K562 (cell line): ENCODE results near the gene PTK6. TPM values are rescaled to one million over a fixed set of nuclear protein-coding genes. Genes with fewer than 3 reads are reported as not detected.

Source experiments
- ATAC-seq: fragments of 200-7000 bp; cut with Tn5 transposase; 3 replicates; pipeline ENCODE4 v1.9.1; 2020; ENCODE audit warnings: moderate library complexity
- BruUV-seq: library from RNA; stranded (reverse); fragments of 400-500 nt; replicated peaks from 2 replicates; lab custom pipeline; 2021; lab: Mats Ljungman, UMichigan
- CTCF ChIA-PET: fragments of 300-600 bp; formaldehyde crosslinking; extraction: SDS; loops from one replicate; lab custom pipeline; 2021; ENCODE audit warnings: low intra/inter-chr PET ratio; lab: Yijun Ruan, JAX
- POLR2A ChIA-PET: fragments of 300-600, 350-650 bp; sonication (Branson Sonifier 250); formaldehyde crosslinking; extraction: SDS; loops from one replicate; lab custom pipeline; 2021; ENCODE audit warnings: antibody characterized with exemption, inconsistent platforms; lab: Yijun Ruan, JAX
- DNase-seq, 4 experiments: peaks; one replicate each; pipeline versions ENCODE4 v3.0.0 to v3.0.0-alpha.2; 2011 to 2018; ENCODE audit warnings: low spot score in 3 of 4, mixed read lengths in 3 of 4; ENCODE audit errors: extremely low read depth in 1 of 4
- FAIRE-seq: peaks from 2 replicates; lab custom pipeline; 2011; peaks lifted over from hg19 to GRCh38; lab: Jason Lieb, UNC
- H2AFZ ChIP-seq: 2 replicates; pipeline ENCODE4 v1.6.0; 2011; ENCODE audit warnings: low read depth, low read length, control low read depth, inconsistent platforms
- H3K27ac ChIP-seq: fragments of 200-600 bp; 3 replicates; pipeline ENCODE4 v1.8.0; 2011; ENCODE audit warnings: low read depth, mild to moderate bottlenecking, control low read depth, inconsistent platforms, low read length, moderate library complexity, mixed read lengths; ENCODE audit errors: extremely low read depth
- H3K27me3 ChIP-seq, 2 experiments: fragments of 300-600 bp in 1 of 2; 2 replicates in 1 of 2; 3 replicates in 1 of 2; pipeline versions ENCODE4 v1.6.0 to v1.8.0; 2011; ENCODE audit warnings: inconsistent platforms in 2 of 2, low read length in 2 of 2, mild to moderate bottlenecking in 1 of 2, mixed read lengths in 1 of 2, moderate library complexity in 1 of 2; ENCODE audit not compliant: control insufficient read depth in 2 of 2, insufficient read depth in 2 of 2
- H3K36me3 ChIP-seq: fragments of 300-600 bp; 3 replicates; pipeline ENCODE4 v1.8.0; 2011; ENCODE audit warnings: mild to moderate bottlenecking, low read length, inconsistent platforms; ENCODE audit not compliant: control insufficient read depth, insufficient read depth
- H3K4me1 ChIP-seq, 2 experiments: fragments of 200-600 bp in 1 of 2; replicated peaks in 1 of 2; 2 replicates in 1 of 2; 3 replicates in 1 of 2; pipeline versions ENCODE4 v1.5.1 to v1.8.0; 2011; ENCODE audit warnings: inconsistent platforms in 2 of 2, low read length in 2 of 2, mild to moderate bottlenecking in 1 of 2, mixed read lengths in 1 of 2, moderate library complexity in 1 of 2; ENCODE audit not compliant: control insufficient read depth in 2 of 2, insufficient read depth in 2 of 2
- H3K4me2 ChIP-seq: 2 replicates; pipeline ENCODE4 v1.6.1; 2011; ENCODE audit warnings: low read length, control low read depth, inconsistent platforms, mixed read lengths; ENCODE audit not compliant: insufficient read depth
- H3K4me3 ChIP-seq: fragments of 200-600 bp; sonication (generic), shearing (Covaris generic); 2 replicates; pipeline ENCODE4 v1.5.1; 2016; ENCODE audit warnings: control low read depth, inconsistent platforms
- H3K79me2 ChIP-seq: fragments of 200-600 bp; 3 replicates; pipeline ENCODE4 v1.8.0; 2011; ENCODE audit warnings: low read length, inconsistent platforms; ENCODE audit not compliant: control insufficient read depth, insufficient read depth
- H3K9ac ChIP-seq, 2 experiments: 2 replicates each; pipeline versions ENCODE4 v1.6.0 to v1.6.1; 2011; ENCODE audit warnings: low read depth in 2 of 2, low read length in 2 of 2, control low read depth in 1 of 2, inconsistent platforms in 1 of 2, mild to moderate bottlenecking in 1 of 2, mixed read lengths in 1 of 2; ENCODE audit not compliant: insufficient read depth in 1 of 2
- H3K9me1 ChIP-seq: one replicate; pipeline ENCODE4 v1.6.0; 2011; ENCODE audit warnings: inconsistent platforms, mild to moderate bottlenecking, low read length, moderate library complexity; ENCODE audit not compliant: control insufficient read depth, insufficient read depth
- H3K9me3 ChIP-seq: replicated peaks from 2 replicates; pipeline ENCODE4 v1.5.1; 2011; ENCODE audit warnings: low read depth, low read length, inconsistent platforms; ENCODE audit not compliant: control insufficient read depth, insufficient read depth
- H4K20me1 ChIP-seq: replicated peaks from 2 replicates; pipeline ENCODE4 v1.6.1; 2011; ENCODE audit warnings: low read length, inconsistent platforms, mixed read lengths; ENCODE audit not compliant: control insufficient read depth, insufficient read depth
- DEAF1 ChIP-seq: fragments of 450-650 bp; formaldehyde crosslinking; IDR thresholded peaks from 2 replicates; pipeline ENCODE4 v1.4.0; 2020; ENCODE audit warnings: mild to moderate bottlenecking, moderate library complexity
- HOXB6 ChIP-seq: fragments of 250-450 bp; sonication (Bioruptor Pico); IDR thresholded peaks from 2 replicates; pipeline ENCODE4 v1.5.1; 2022; ENCODE audit warnings: mild to moderate bottlenecking, borderline replicate concordance
- PCBP1 ChIP-seq: fragments of 200-400 bp; formaldehyde crosslinking; IDR thresholded peaks from 2 replicates; pipeline ENCODE4 v1.6.1; 2018; ENCODE audit warnings: mild to moderate bottlenecking, low read depth, low read length; ENCODE audit not compliant: poor library complexity, severe bottlenecking
- POLR2B ChIP-seq: fragments of 450-650 bp; IDR thresholded peaks from 2 replicates; pipeline ENCODE4 v1.6.1; 2018; ENCODE audit warnings: low read depth; ENCODE audit not compliant: partially characterized antibody
- RBM14 ChIP-seq: fragments of 200-400 bp; formaldehyde crosslinking; IDR thresholded peaks from 2 replicates; pipeline ENCODE4 v1.6.1; 2018; ENCODE audit warnings: low read depth, mild to moderate bottlenecking, low read length, moderate library complexity, borderline replicate concordance; ENCODE audit not compliant: insufficient read depth
- SIN3B ChIP-seq: fragments of 450-650 bp; IDR thresholded peaks from 2 replicates; pipeline ENCODE4 v1.6.1; 2017; ENCODE audit warnings: low read depth, mild to moderate bottlenecking, moderate library complexity
- ZBTB1 ChIP-seq: sonication (generic); formaldehyde crosslinking; IDR thresholded peaks from 2 replicates; pipeline ENCODE4 v1.8.1; 2023; ENCODE audit warnings: missing genetic modification reagents, low read depth, mild to moderate bottlenecking, borderline replicate concordance
- ZNF668 ChIP-seq: fragments of 250-450 bp; sonication (Bioruptor Pico); IDR thresholded peaks from 2 replicates; pipeline ENCODE4 v1.8.0; 2022; ENCODE audit warnings: mild to moderate bottlenecking, inconsistent platforms
- WGBS: fragments of 100-300 bp; shearing (Covaris generic); methylation state at CpG from one replicate; pipeline ENCODE4 v1.1.6; 2016; ENCODE audit warnings: low coverage, mixed read lengths; ENCODE audit not compliant: insufficient coverage; ENCODE audit errors: missing lambda C conversion rate; 5-methylcytosine and 5-hydroxymethylcytosine counted together
- in situ Hi-C: fragments of 300-500 bp; cut with MboI; formaldehyde crosslinking; loops from 4 replicates; pipeline ENCODE4 v1.15.0; 2018; ENCODE audit warnings: inconsistent platforms, mixed read lengths
- intact Hi-C: fragments of 100-400 bp; cut with micrococcal nuclease; formaldehyde crosslinking; loops from 2 replicates; pipeline ENCODE4 v1.14.2; 2022
- polyA plus RNA-seq, 8 experiments: library from polyadenylated mRNA; depleted of rRNA in 4 of 8; stranded (reverse) in 5 of 8; unstranded in 3 of 8; fragments of >200 nt; fragmentation: Nextera tagmentation in 2 of 8; fragmentation: Illumina TruSeq in 1 of 8; extraction: Ambion mirVana in 2 of 8; extraction: Trizol in 1 of 8; gene quantifications; 2 replicates each; pipeline versions ENCODE4 v1.2.1 to v1.2.3, GENCODE V29; 2011 to 2014; ENCODE audit warnings: inconsistent platforms in 1 of 8, missing spikeins in 1 of 8
- total RNA-seq, 7 experiments: library from RNA; depleted of rRNA in 6 of 7; stranded (reverse); fragments of >200 nt in 6 of 7; fragmentation: Illumina TruSeq in 2 of 7; extraction: Trizol in 2 of 7; gene quantifications; 2 replicates each; pipeline versions ENCODE4 v1.2.1 to v1.2.3, GENCODE V29; 2011 to 2021; ENCODE audit warnings: low replicate concordance in 1 of 7
- TF ChIP-seq, protein P1 (sequence below): fragments of 250-450 bp; sonication (Bioruptor Pico); IDR thresholded peaks from 2 replicates; pipeline ENCODE4 v1.5.0; 2020; ENCODE audit warnings: mild to moderate bottlenecking
- TF ChIP-seq, protein P2 (sequence below): fragments of 200-800 bp; sonication (Bioruptor generic); IDR thresholded peaks from 2 replicates; pipeline ENCODE4 v1.6.1; 2017; ENCODE audit warnings: missing genetic modification characterization, missing compliant biosample characterization

The PTK6 gene
- total and polyA plus RNA-seq, 9 of the 15 experiments (the other 6 are each of a cell fraction or from before 2014, with no cell fraction given): 0.07 TPM; not detected in 8

GRCh38 chr20:63567386-63568169 is 30.4 kb upstream of the PTK6 start:
- no peak overlapping the region for H3K27ac ChIP-seq
- H3K9me3 ChIP-seq: no peaks in the 10 kb centered on the region
- H3K79me2 ChIP-seq: no peaks in the 10 kb centered on the region
- H3K27me3 ChIP-seq: peaks cover 0 to 24% of the 10 kb centered on the region in 2 experiments; a peak in 2 of 5 replicates
- intact Hi-C loops (no loop called here), in situ Hi-C loops (no loop called here)
- no peak overlapping the region for H3K4me2 ChIP-seq
- peaks cover 0 to 91% of the 10 kb centered on the region in 2 experiments; a peak in 3 of 5 replicates for H3K4me1 ChIP-seq
- FAIRE-seq (no peak), ATAC-seq (peak; percentile 17; the same call in 2 of the 3 replicates), DNase-seq (no peak)
- H3K9ac ChIP-seq: peak overlapping the region in 1 of 2 experiments; percentile 52; a peak in 2 of 4 replicates
- H2AFZ ChIP-seq: no peak overlapping the region
- no peaks in the 10 kb centered on the region for H3K9me1 ChIP-seq
- no TSS peak for BruUV-seq
- H4K20me1 ChIP-seq: no peaks in the 10 kb centered on the region
- ChIA-PET CTCF (interaction anchor here (0.6 kb wide), 1 partner anchor 127 kb away, joined by 3 read pairs; no protein-coding TSS in a partner anchor), POLR2A (interaction anchor here (0.6 to 1.0 kb wide), 3 partner anchors 10 to 198 kb away, joined by 3 read pairs; no protein-coding TSS in a partner anchor)
- H3K36me3 ChIP-seq: no peaks in the 10 kb centered on the region
- H3K4me3 ChIP-seq: no peak overlapping the region
- WGBS: 37% methylated on average over 26 of the region's 37 CpGs
- TF ChIP-seq PCBP1 (peak; percentile 43), RBM14 (no peak), HOXB6 (CRISPR knock-in tag) (no peak), ZNF668 (no peak), DEAF1 (no peak), ZBTB1 (CRISPR knock-in tag) (peak; percentile 67; the same call in 1 of the 2 replicates), SIN3B (no peak), POLR2B (no peak)
- TF ChIP-seq, protein P1, sequence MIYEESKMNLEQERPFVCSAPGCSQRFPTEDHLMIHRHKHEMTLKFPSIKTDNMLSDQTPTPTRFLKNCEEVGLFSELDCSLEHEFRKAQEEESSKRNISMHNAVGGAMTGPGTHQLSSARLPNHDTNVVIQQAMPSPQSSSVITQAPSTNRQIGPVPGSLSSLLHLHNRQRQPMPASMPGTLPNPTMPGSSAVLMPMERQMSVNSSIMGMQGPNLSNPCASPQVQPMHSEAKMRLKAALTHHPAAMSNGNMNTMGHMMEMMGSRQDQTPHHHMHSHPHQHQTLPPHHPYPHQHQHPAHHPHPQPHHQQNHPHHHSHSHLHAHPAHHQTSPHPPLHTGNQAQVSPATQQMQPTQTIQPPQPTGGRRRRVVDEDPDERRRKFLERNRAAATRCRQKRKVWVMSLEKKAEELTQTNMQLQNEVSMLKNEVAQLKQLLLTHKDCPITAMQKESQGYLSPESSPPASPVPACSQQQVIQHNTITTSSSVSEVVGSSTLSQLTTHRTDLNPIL (CRISPR knock-in tag): no peak
- TF ChIP-seq, protein P2, sequence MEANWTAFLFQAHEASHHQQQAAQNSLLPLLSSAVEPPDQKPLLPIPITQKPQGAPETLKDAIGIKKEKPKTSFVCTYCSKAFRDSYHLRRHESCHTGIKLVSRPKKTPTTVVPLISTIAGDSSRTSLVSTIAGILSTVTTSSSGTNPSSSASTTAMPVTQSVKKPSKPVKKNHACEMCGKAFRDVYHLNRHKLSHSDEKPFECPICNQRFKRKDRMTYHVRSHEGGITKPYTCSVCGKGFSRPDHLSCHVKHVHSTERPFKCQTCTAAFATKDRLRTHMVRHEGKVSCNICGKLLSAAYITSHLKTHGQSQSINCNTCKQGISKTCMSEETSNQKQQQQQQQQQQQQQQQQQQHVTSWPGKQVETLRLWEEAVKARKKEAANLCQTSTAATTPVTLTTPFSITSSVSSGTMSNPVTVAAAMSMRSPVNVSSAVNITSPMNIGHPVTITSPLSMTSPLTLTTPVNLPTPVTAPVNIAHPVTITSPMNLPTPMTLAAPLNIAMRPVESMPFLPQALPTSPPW (CRISPR knock-in tag): peak; percentile 41; the same call in 1 of the 2 replicates
